ENCODE data around the gene PHACTR2.

DNA sequence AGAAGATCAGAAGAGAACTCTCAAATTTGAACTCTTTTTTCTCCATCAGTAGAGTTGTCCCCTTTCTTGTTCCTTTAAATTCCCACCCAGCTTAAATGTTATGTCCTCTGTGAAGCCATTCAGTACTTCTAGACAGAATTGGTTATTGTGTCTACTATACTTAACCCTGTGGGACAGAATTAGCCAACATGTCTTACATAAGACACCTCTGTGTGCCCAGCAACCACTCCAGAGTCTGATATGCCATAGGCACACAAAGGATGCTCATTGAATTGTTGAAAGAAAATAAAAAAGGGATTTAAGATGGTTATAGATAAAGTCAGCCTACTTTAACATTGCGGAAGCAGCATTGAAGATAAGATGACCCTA lies 88.4 kb downstream of the PHACTR2 start:
- TF ChIP-seq, protein P1, sequence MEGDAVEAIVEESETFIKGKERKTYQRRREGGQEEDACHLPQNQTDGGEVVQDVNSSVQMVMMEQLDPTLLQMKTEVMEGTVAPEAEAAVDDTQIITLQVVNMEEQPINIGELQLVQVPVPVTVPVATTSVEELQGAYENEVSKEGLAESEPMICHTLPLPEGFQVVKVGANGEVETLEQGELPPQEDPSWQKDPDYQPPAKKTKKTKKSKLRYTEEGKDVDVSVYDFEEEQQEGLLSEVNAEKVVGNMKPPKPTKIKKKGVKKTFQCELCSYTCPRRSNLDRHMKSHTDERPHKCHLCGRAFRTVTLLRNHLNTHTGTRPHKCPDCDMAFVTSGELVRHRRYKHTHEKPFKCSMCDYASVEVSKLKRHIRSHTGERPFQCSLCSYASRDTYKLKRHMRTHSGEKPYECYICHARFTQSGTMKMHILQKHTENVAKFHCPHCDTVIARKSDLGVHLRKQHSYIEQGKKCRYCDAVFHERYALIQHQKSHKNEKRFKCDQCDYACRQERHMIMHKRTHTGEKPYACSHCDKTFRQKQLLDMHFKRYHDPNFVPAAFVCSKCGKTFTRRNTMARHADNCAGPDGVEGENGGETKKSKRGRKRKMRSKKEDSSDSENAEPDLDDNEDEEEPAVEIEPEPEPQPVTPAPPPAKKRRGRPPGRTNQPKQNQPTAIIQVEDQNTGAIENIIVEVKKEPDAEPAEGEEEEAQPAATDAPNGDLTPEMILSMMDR (IDR thresholded peaks at IDR 0.05; ENCODE audit: low read length): no peak
- TF ChIP-seq EZH2phosphoT487 (IDR thresholded peaks at IDR 0.05; ENCODE audit: low read length): no peak

Data from MM.1S (cell line).